ENCODE measurements around the gene RHO.

- TF ChIP-seq, protein P1, sequence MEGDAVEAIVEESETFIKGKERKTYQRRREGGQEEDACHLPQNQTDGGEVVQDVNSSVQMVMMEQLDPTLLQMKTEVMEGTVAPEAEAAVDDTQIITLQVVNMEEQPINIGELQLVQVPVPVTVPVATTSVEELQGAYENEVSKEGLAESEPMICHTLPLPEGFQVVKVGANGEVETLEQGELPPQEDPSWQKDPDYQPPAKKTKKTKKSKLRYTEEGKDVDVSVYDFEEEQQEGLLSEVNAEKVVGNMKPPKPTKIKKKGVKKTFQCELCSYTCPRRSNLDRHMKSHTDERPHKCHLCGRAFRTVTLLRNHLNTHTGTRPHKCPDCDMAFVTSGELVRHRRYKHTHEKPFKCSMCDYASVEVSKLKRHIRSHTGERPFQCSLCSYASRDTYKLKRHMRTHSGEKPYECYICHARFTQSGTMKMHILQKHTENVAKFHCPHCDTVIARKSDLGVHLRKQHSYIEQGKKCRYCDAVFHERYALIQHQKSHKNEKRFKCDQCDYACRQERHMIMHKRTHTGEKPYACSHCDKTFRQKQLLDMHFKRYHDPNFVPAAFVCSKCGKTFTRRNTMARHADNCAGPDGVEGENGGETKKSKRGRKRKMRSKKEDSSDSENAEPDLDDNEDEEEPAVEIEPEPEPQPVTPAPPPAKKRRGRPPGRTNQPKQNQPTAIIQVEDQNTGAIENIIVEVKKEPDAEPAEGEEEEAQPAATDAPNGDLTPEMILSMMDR (IDR thresholded peaks at IDR 0.05) = no peak
- TF ChIP-seq POLR2A (IDR thresholded peaks at IDR 0.05) (no peak), POLR2AphosphoS5 (IDR thresholded peaks at IDR 0.05) (no peak)
These were observed 48.3 kb downstream of the RHO start for GRCh38 chr3:129576514-129577352.
